ENCODE results near the gene MAPK8. TPM values are rescaled to one million over a fixed set of nuclear protein-coding genes. Genes with fewer than 3 reads are reported as not detected.

Gene MAPK8
- total and polyA plus RNA-seq, 4 experiments from 2014 or later = 13.3 to 49.9 (median 35.0) TPM

DNA sequence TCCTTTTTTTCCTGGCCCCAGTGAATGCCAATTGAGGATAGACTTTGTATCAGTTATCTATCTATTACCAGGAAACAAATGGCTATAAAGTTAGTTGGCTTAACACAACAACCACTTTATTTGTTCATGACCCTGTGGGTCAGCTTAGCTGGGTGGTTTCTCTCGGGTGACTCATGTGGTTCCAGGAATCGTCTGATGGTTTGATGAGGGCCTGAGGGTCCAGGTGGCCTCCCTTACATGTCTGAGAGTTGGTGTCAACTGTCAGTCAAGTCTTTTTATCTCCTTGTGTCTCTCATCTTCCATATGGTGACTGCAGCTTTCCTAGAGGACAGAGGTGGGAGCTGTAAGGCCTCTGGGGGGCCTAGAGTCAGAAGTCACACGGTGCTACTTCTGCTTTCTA is 15.3 kb upstream of the MAPK8 start:
- no peak for DNase-seq
- no peak overlapping the region for H3K4me3 Mint-ChIP-seq
- H3K36me3 Mint-ChIP-seq = no peaks in the 10 kb centered on the region
- peaks cover 0 to 9% of the 10 kb centered on the region in 2 donors for H3K27me3 Mint-ChIP-seq
- H3K4me3 ChIP-seq (ENCODE audit: low read length in 2 of 2) = no peak overlapping the region
- CTCF ChIA-PET (ENCODE audit: partially characterized antibody) = interaction anchor here (2.0 kb wide), 1 partner anchor 13 kb away, joined by 9 read pairs; no protein-coding TSS in a partner anchor
- intact Hi-C loops (cut with micrococcal nuclease) = no loop called here
- no peaks in the 10 kb centered on the region for H3K9me3 ChIP-seq (ENCODE audit: control insufficient read depth in 1 of 2, low read length in 2 of 2)
- no peak overlapping the region for H3K27ac Mint-ChIP-seq
- POLR2A ChIA-PET (ENCODE audit: partially characterized antibody) = no interaction called here
- no peaks in the 10 kb centered on the region for H3K4me1 ChIP-seq (ENCODE audit: insufficient read depth, low read length)
- H3K27ac ChIP-seq (ENCODE audit: low read depth, low read length) = no peak overlapping the region
- H3K4me1 Mint-ChIP-seq = peaks cover 2 to 22% (median 11%) of the 10 kb centered on the region in 4 donors
- H3K9me3 Mint-ChIP-seq = peaks cover 0 to 2% (median 0%) of the 10 kb centered on the region in 8 donors
- no peaks in the 10 kb centered on the region for H3K36me3 ChIP-seq (ENCODE audit: insufficient read depth, low read length)
- no peaks in the 10 kb centered on the region for H3K27me3 ChIP-seq (ENCODE audit: insufficient read depth, low read length)

DNA sequence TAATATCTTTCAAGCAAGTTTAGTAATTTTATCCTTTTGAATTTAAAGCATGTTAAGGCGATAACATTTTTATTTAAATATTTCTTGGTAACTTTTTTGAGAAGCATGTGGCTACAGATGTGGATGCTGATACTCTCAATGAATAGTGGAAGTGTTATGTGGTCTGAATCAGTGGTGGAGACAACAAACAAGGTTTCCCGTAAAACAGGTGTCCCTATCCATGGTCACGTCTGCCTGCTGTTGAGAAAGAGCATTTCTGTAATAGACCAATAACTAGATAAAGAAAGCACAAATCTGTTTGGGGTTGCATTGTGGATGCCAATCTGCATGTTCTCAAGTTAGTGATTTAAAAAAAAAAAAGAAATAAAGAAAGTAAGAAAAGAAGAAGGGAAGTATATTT is 13.9 kb upstream of the MAPK8 start:
- Histone ChIP-seq H3K4me1 (ENCODE audit: insufficient read depth, low read length) (no peaks in the 10 kb centered on the region), H3K4me3 (ENCODE audit: low read length in 2 of 2) (no peak overlapping the region), H3K9me3 (ENCODE audit: control insufficient read depth in 1 of 2, low read length in 2 of 2) (no peaks in the 10 kb centered on the region), H3K27me3 (ENCODE audit: insufficient read depth, low read length) (no peaks in the 10 kb centered on the region), H3K27ac (ENCODE audit: low read depth, low read length) (no peak overlapping the region), H3K36me3 (ENCODE audit: insufficient read depth, low read length) (no peaks in the 10 kb centered on the region)
- intact Hi-C loops (cut with micrococcal nuclease) = no loop called here
- no peak overlapping the region for H3K27ac Mint-ChIP-seq
- H3K36me3 Mint-ChIP-seq = no peaks in the 10 kb centered on the region
- peaks cover 2 to 16% (median 8%) of the 10 kb centered on the region in 4 donors for H3K4me1 Mint-ChIP-seq
- no peak for DNase-seq
- no peak overlapping the region for H3K4me3 Mint-ChIP-seq
- H3K27me3 Mint-ChIP-seq = peaks cover 2 to 3% of the 10 kb centered on the region in 2 donors
- CTCF ChIA-PET (ENCODE audit: partially characterized antibody) = no interaction called here
- POLR2A ChIA-PET (ENCODE audit: partially characterized antibody) = no interaction called here
- no peaks in the 10 kb centered on the region for H3K9me3 Mint-ChIP-seq

DNA sequence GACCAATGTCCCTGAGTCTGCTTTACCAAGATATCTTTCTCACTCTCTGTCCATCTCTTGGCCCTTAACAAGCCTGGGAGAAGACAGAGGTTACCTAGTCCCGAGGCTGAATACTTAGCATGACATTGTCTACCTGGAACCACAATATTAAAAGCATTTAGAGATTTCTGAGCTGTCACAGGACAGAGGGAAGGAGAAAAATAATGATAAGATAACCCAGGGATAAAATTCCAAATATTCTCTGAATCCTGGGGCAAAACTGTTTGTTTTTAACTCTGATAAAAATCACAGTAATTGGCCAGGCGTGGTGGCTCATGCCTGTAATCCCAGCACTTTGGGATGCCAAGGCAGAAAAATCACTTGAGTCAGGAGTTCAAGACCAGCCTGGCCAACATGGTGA is 12.0 kb upstream of the MAPK8 start:
- H3K27me3 ChIP-seq (ENCODE audit: insufficient read depth, low read length) = no peaks in the 10 kb centered on the region
- ChIA-PET CTCF (ENCODE audit: partially characterized antibody) (no interaction called here), POLR2A (ENCODE audit: partially characterized antibody) (no interaction called here)
- no peaks in the 10 kb centered on the region for H3K36me3 Mint-ChIP-seq
- H3K27me3 Mint-ChIP-seq = peaks cover 2 to 3% of the 10 kb centered on the region in 2 donors
- intact Hi-C loops (cut with micrococcal nuclease) = no loop called here
- H3K27ac ChIP-seq (ENCODE audit: low read depth, low read length) = no peak overlapping the region
- no peaks in the 10 kb centered on the region for H3K4me1 ChIP-seq (ENCODE audit: insufficient read depth, low read length)
- no peaks in the 10 kb centered on the region for H3K9me3 ChIP-seq (ENCODE audit: control insufficient read depth in 1 of 2, low read length in 2 of 2)
- no peak for DNase-seq
- H3K9me3 Mint-ChIP-seq = no peaks in the 10 kb centered on the region
- no peak overlapping the region for H3K4me3 ChIP-seq (ENCODE audit: low read length in 2 of 2)
- H3K4me3 Mint-ChIP-seq = no peak overlapping the region
- H3K4me1 Mint-ChIP-seq = peaks cover 2 to 6% (median 5%) of the 10 kb centered on the region in 4 donors
- no peaks in the 10 kb centered on the region for H3K36me3 ChIP-seq (ENCODE audit: insufficient read depth, low read length)
- H3K27ac Mint-ChIP-seq = no peak overlapping the region

DNA sequence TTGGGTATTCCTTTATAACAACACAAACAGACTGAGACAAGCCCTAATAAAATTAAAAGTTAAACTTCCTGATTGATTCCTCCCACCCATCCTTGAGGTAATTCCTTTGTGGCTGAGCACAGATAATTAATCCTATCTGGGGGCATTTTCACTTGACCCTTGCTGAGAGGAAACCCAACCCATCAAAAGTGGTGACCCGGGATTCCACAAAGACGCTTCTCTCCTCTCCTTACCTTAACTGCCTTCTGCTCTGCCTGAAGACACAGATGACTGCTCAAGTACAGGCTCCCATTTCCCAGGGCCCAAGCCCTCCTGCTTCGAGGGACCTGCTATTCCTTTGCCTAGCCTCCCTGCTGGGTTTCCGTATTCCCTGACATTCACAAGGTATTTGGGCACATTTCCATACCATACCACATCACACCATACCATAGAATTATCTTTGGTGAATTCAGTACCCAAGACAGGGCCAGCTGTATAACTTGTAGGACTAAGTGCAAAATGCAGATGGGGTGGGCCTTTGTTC is 9.8 kb upstream of the MAPK8 start:
- no peak overlapping the region for H3K27ac ChIP-seq (ENCODE audit: low read depth, low read length)
- H3K27ac Mint-ChIP-seq = no peak overlapping the region
- ChIA-PET POLR2A (ENCODE audit: partially characterized antibody) (no interaction called here), CTCF (ENCODE audit: partially characterized antibody) (no interaction called here)
- H3K4me1 ChIP-seq (ENCODE audit: insufficient read depth, low read length) = no peaks in the 10 kb centered on the region
- H3K27me3 Mint-ChIP-seq = peaks cover 0 to 3% of the 10 kb centered on the region in 2 donors
- no peaks in the 10 kb centered on the region for H3K4me1 Mint-ChIP-seq
- no peak overlapping the region for H3K4me3 ChIP-seq (ENCODE audit: low read length in 2 of 2)
- no peaks in the 10 kb centered on the region for H3K27me3 ChIP-seq (ENCODE audit: insufficient read depth, low read length)
- H3K36me3 ChIP-seq (ENCODE audit: insufficient read depth, low read length) = no peaks in the 10 kb centered on the region
- no peak for DNase-seq
- H3K9me3 Mint-ChIP-seq = peaks cover 0 to 1% (median 0%) of the 10 kb centered on the region in 8 donors
- no peaks in the 10 kb centered on the region for H3K9me3 ChIP-seq (ENCODE audit: control insufficient read depth in 1 of 2, low read length in 2 of 2)
- intact Hi-C loops (cut with micrococcal nuclease) = no loop called here
- no peak overlapping the region for H3K4me3 Mint-ChIP-seq
- H3K36me3 Mint-ChIP-seq = no peaks in the 10 kb centered on the region

DNA sequence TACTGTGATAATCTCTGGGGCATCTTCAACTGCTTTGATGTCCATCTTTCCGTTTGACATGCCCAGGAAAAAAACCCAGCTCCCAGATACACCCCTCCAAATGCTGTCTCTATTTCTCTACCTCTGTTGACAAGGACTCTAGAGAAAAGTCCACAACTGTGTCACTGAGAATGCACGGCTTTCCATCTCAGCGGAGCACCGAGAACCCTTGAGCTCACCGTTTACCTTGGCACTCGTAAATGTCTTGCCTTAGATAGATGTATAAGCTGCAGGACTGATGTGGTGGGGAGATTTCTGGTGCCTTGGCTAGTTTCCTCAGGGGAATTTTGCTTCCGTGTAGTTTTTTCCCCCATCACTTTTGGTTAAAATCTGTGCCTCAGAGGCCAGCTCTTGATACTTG is 7.4 kb upstream of the MAPK8 start:
- DNase-seq = no peak

DNA sequence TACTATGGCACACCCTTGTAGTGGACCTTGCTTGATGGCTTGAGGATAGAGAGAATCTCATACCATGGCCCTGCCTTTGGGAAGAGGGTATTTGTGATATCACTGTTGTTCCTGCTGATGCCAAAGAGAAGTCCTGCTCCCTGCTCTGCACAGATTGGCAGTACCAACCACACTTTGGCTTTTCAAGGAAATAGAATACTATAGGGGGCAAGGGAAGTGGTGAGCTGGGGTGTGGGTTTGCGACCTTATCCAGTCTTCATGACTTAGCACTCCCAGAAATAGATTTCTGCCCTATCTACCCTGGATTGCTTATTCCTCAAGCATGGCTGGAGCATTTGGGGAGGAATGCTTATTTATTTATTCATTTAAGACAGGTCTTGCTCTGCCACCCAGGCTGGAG is 6.8 kb upstream of the MAPK8 start:
- Mint-ChIP-seq H3K4me3 (no peak overlapping the region), H3K36me3 (no peaks in the 10 kb centered on the region), H3K27me3 (peaks cover 0 to 3% of the 10 kb centered on the region in 2 donors), H3K4me1 (no peaks in the 10 kb centered on the region), H3K9me3 (peaks cover 0 to 1% (median 0%) of the 10 kb centered on the region in 8 donors), H3K27ac (no peak overlapping the region)
- no peak overlapping the region for H3K27ac ChIP-seq (ENCODE audit: low read depth, low read length)
- H3K4me1 ChIP-seq (ENCODE audit: insufficient read depth, low read length) = no peaks in the 10 kb centered on the region
- no peaks in the 10 kb centered on the region for H3K9me3 ChIP-seq (ENCODE audit: control insufficient read depth in 1 of 2, low read length in 2 of 2)
- DNase-seq = no peak
- CTCF ChIA-PET (ENCODE audit: partially characterized antibody) = interaction anchor here (1.6 kb wide), 1 partner anchor 10 kb away, joined by 4 read pairs; no protein-coding TSS in a partner anchor
- POLR2A ChIA-PET (ENCODE audit: partially characterized antibody) = no interaction called here
- no peaks in the 10 kb centered on the region for H3K36me3 ChIP-seq (ENCODE audit: insufficient read depth, low read length)
- H3K4me3 ChIP-seq (ENCODE audit: low read length in 2 of 2) = no peak overlapping the region
- no peaks in the 10 kb centered on the region for H3K27me3 ChIP-seq (ENCODE audit: insufficient read depth, low read length)
- intact Hi-C loops (cut with micrococcal nuclease) = no loop called here

More for the DNA sequence above, 7.4 kb upstream of the MAPK8 start:
- ChIA-PET CTCF (ENCODE audit: partially characterized antibody) (no interaction called here), POLR2A (ENCODE audit: partially characterized antibody) (no interaction called here)
- Mint-ChIP-seq H3K36me3 (no peaks in the 10 kb centered on the region), H3K4me3 (no peak overlapping the region), H3K9me3 (peaks cover 0 to 1% (median 0%) of the 10 kb centered on the region in 8 donors), H3K27ac (no peak overlapping the region), H3K27me3 (peaks cover 0 to 3% of the 10 kb centered on the region in 2 donors), H3K4me1 (no peaks in the 10 kb centered on the region)
- no peak overlapping the region for H3K27ac ChIP-seq (ENCODE audit: low read depth, low read length)
- intact Hi-C loops (cut with micrococcal nuclease) = no loop called here
- H3K4me1 ChIP-seq (ENCODE audit: insufficient read depth, low read length) = no peaks in the 10 kb centered on the region
- H3K9me3 ChIP-seq (ENCODE audit: control insufficient read depth in 1 of 2, low read length in 2 of 2) = no peaks in the 10 kb centered on the region
- no peaks in the 10 kb centered on the region for H3K36me3 ChIP-seq (ENCODE audit: insufficient read depth, low read length)
- no peaks in the 10 kb centered on the region for H3K27me3 ChIP-seq (ENCODE audit: insufficient read depth, low read length)
- no peak overlapping the region for H3K4me3 ChIP-seq (ENCODE audit: low read length in 2 of 2)

DNA sequence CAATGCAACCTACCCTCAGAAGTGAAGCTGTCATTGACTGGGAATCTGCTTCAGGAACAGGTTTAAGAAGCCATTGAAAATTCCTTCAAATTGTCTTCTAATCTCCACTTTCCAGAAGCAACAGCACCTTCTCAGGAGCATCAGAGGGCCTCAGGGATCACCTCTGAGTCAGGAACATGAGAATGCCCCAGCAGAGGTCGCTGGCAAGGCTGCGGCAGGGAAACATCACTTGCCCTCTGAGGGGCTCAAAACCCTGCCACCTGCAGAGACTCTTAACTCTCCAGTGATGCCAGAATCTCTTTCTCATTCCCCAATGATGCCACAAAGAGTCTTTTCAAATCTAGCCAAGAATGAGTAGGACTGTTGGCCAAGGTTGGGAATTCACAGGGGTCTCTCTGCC is 5.9 kb upstream of the MAPK8 start:
- no peaks in the 10 kb centered on the region for H3K27me3 ChIP-seq (ENCODE audit: insufficient read depth, low read length)
- Mint-ChIP-seq H3K36me3 (no peaks in the 10 kb centered on the region), H3K27me3 (peaks cover 0 to 3% of the 10 kb centered on the region in 2 donors), H3K4me3 (no peak overlapping the region), H3K27ac (peak overlapping the region in 1 of 7 donors; percentile 3), H3K9me3 (peaks cover 0 to 1% (median 0%) of the 10 kb centered on the region in 8 donors), H3K4me1 (peaks cover 0 to 1% (median 0%) of the 10 kb centered on the region in 4 donors)
- DNase-seq = no peak
- no peak overlapping the region for H3K27ac ChIP-seq (ENCODE audit: low read depth, low read length)
- H3K36me3 ChIP-seq (ENCODE audit: insufficient read depth, low read length) = no peaks in the 10 kb centered on the region
- no peaks in the 10 kb centered on the region for H3K9me3 ChIP-seq (ENCODE audit: control insufficient read depth in 1 of 2, low read length in 2 of 2)
- intact Hi-C loops (cut with micrococcal nuclease) = no loop called here
- no peak overlapping the region for H3K4me3 ChIP-seq (ENCODE audit: low read length in 2 of 2)
- POLR2A ChIA-PET (ENCODE audit: partially characterized antibody) = no interaction called here
- no peaks in the 10 kb centered on the region for H3K4me1 ChIP-seq (ENCODE audit: insufficient read depth, low read length)
- CTCF ChIA-PET (ENCODE audit: partially characterized antibody) = interaction anchor here (1.0 to 1.6 kb wide), 2 partner anchors 9 to 10 kb away, joined by 4 read pairs; no protein-coding TSS in a partner anchor

All from CD4-positive, alpha-beta memory T cell (primary cell).